T47D (cell line): ENCODE data around the gene SRGAP3.
A peak's percentile ranks its signal among the peaks of the same experiment; 100 is the strongest.

ENCODE experiments used
- DNase-seq, 2 experiments: peaks; one replicate each; pipeline versions ENCODE4 v3.0.0 to v3.0.0-alpha.2; 2011 to 2012; ENCODE audit warnings: low read depth in 1 of 2, low spot score in 1 of 2
- JUND ChIP-seq: IDR thresholded peaks from 2 replicates; pipeline ENCODE4 v1.6.1; 2012; ENCODE audit warnings: low read depth
- in situ Hi-C: cut with HindIII; loops from 2 replicates; pipeline ENCODE4 v1.10.0; 2016; ENCODE audit warnings: low sequenced_read_pairs, low pct_unique_long_range_greater_than_20kb

The SRGAP3 gene

GRCh38 chr3:9278085-9278484, 28.6 kb upstream of the SRGAP3 start:
- in situ Hi-C loops = no loop called here
- TF ChIP-seq JUND = no peak
- no peak for DNase-seq

- DNase-seq = no peak
- in situ Hi-C loops = no loop called here
- no peak for TF ChIP-seq JUND
Observed at GRCh38 chr3:9276761-9277370, 27.4 kb upstream of the SRGAP3 start.

- in situ Hi-C loops = no loop called here
- DNase-seq = no peak
- no peak for TF ChIP-seq JUND
Observed at GRCh38 chr3:9271903-9272302, 22.5 kb upstream of the SRGAP3 start.

GRCh38 chr3:9270704-9271103, 21.3 kb upstream of the SRGAP3 start:
- in situ Hi-C loops = no loop called here
- DNase-seq = no peak
- TF ChIP-seq JUND = no peak

- DNase-seq = no peak
- in situ Hi-C loops = no loop called here
- no peak for TF ChIP-seq JUND
Observed at GRCh38 chr3:9266716-9267115, 17.3 kb upstream of the SRGAP3 start.

- no peak for TF ChIP-seq JUND
- in situ Hi-C loops = no loop called here
- DNase-seq = no peak
Observed at GRCh38 chr3:9260305-9260704, 10.9 kb upstream of the SRGAP3 start.

GRCh38 chr3:9257092-9257491, 7.6 kb upstream of the SRGAP3 start:
- TF ChIP-seq JUND = no peak
- no peak for DNase-seq
- in situ Hi-C loops = no loop called here

GRCh38 chr3:9255976-9256375, 6.5 kb upstream of the SRGAP3 start:
- in situ Hi-C loops = no loop called here
- no peak for TF ChIP-seq JUND
- no peak for DNase-seq

GRCh38 chr3:9254764-9255163, 5.3 kb upstream of the SRGAP3 start:
- no peak for TF ChIP-seq JUND
- in situ Hi-C loops = no loop called here
- no peak for DNase-seq

- DNase-seq = peak in 1 of 2 experiments; percentile 45
- no peak for TF ChIP-seq JUND
- in situ Hi-C loops = no loop called here
Observed at GRCh38 chr3:9253327-9253726, 3.9 kb upstream of the SRGAP3 start.

- TF ChIP-seq JUND = no peak
- peak in 1 of 2 experiments; percentile 58 for DNase-seq
- in situ Hi-C loops = no loop called here
Observed at GRCh38 chr3:9251055-9251786, 1.8 kb upstream of the SRGAP3 start.

- DNase-seq = peak in 1 of 2 experiments; percentile 57
- in situ Hi-C loops = no loop called here
- TF ChIP-seq JUND = no peak
Observed at GRCh38 chr3:9250236-9250635, 790 bp upstream of the SRGAP3 start.

GRCh38 chr3:9248522-9249271, 749 bp downstream of the SRGAP3 start:
- in situ Hi-C loops = no loop called here
- DNase-seq = peak in 1 of 2 experiments; percentile 41
- TF ChIP-seq JUND = no peak
